Epithelial cell of umbilical artery (primary cell): Measurements from ENCODE around the gene CLBA1. TPM values are rescaled to one million over a fixed set of nuclear protein-coding genes. Genes with fewer than 3 reads are reported as not detected.

Source experiments
- total RNA-seq: library from RNA; depleted of rRNA; stranded (reverse); fragments of >200 nt; gene quantifications from 2 replicates; pipeline ENCODE4 v1.2.3, GENCODE V29; 2014

Gene CLBA1
- total RNA-seq = 2.9 and 3.6 TPM in 2 replicates

GRCh38 chr14:104985675-104986486 is at the start of gene CLBA1:
Gene CLBA1 (plus strand): TSS chr14:104985788. CDS start chr14:104986432, 644 bp downstream.

GRCh38 chr14:104977681-104978653 is 7.6 kb upstream of the CLBA1 start, which contains the start of gene AHNAK2:
Gene AHNAK2 (minus strand): TSS chr14:104978374. CDS start chr14:104978237, 137 bp downstream.

GRCh38 chr14:105020815-105021655 is 35.4 kb downstream of the CLBA1 start, which contains the start of gene CDCA4:
Gene CDCA4 (minus strand): TSS chr14:105021083. CDS start chr14:105011929, 9,154 bp downstream.

Other genes with a start within 250 kb of the CLBA1 start
- 192 and 218 TPM in 2 replicates for gene SIVA1, start 232.6 kb upstream of the CLBA1 start, total RNA-seq
- gene AKT1, start 190.0 kb upstream of the CLBA1 start, total RNA-seq = 209 and 212 TPM in 2 replicates
- gene ZBTB42, start 184.7 kb upstream of the CLBA1 start, total RNA-seq = 5.6 and 5.8 TPM in 2 replicates
- gene CEP170B, start 120.5 kb upstream of the CLBA1 start, total RNA-seq = 10.5 and 11.0 TPM in 2 replicates
- not detected in 2 replicates for gene PLD4, start 60.9 kb upstream of the CLBA1 start, total RNA-seq
- gene AHNAK2, start 7.4 kb upstream of the CLBA1 start, total RNA-seq = 42.6 and 42.7 TPM in 2 replicates
- 49.7 and 51.0 TPM in 2 replicates for gene CDCA4, start 35.3 kb downstream of the CLBA1 start, total RNA-seq
- not detected in 2 replicates for gene GPR132, start 79.6 kb downstream of the CLBA1 start, total RNA-seq
- gene JAG2, start 183.0 kb downstream of the CLBA1 start, total RNA-seq = 23.9 and 41.9 TPM in 2 replicates
- 27.7 and 47.1 TPM in 2 replicates for gene NUDT14, start 195.5 kb downstream of the CLBA1 start, total RNA-seq